Medulla oblongata (tissue), 1 donor: ENCODE measurements around the gene NFKBIE.
A peak's percentile ranks its signal among the peaks of the same experiment; 100 is the strongest.
"Not testable (repeated sequence)": the region's sequence is repeated elsewhere in the genome, so short reads cannot be mapped to it uniquely, and the experiment has no call there.

Experiments
- DNase-seq: peaks from one replicate; pipeline ENCODE4 v3.0.0-alpha.2; 2015; ENCODE audit errors: extremely low spot score

NFKBIE gene

DNA sequence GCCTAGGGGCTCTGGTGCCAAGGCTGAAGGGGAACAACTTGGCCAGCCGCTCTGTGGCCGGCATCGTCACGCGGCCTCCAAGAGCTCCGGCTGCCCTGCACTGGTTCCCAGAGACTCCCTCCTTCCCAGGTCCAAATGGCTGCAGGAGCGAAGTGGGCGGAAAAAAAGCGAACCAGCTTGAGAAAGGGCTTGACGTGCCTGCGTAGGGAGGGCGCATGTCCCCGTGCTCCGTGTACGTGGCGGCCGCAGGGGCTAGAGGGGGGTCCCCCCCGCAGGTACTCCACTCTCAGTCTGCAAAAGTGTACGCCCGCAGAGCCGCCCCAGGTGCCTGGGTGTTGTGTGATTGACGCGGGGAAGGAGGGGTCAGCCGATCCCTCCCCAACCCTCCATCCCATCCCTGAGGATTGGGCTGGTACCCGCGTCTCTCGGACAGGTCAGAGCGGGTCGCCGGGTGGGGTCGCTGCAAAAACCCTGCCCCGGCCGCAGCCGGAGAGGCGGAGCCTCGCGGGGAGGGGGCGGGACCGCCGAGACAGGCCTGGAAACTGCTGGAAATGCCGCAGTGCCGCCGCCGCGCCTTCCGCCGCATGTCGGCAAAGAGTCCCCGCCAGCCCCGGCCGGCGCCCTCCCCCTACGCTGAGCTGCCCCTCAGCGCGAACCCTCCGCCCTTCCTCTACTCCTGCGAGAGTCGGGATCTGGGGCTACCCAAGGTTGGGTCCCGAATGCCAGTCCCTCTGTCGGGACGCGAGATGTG lies 19.3 kb downstream of the NFKBIE start:
- DNase-seq: peak; percentile 87

DNA sequence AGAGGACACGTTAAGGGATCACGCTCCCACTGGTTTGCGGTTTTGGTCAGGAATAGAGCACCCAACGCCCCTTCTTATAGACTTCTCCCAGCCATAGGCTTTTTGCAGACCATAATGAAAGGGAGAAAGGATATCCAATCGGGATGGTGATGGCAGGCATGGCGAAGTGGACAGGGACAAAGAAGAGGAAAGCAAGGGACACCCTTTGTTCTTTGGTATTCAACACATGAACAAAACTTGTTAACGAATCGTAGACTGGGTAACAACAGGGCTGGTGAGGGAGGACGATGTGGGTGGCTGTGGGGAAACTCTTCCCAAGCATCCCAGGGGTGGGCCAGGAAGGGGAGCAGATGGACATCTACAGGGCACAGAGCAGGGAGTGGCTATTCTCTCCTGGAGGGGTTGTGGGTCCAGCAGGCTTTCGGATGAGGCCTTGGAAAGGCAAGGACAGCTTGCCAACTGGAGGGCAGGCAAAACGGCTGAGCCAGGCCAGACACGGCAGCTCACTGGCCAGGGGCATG lies 19.9 kb downstream of the NFKBIE start:
- peak; percentile 42 for DNase-seq

GRCh38 chr6:44243345-44243744 lies 22.0 kb downstream of the NFKBIE start:
- DNase-seq: no peak

DNA sequence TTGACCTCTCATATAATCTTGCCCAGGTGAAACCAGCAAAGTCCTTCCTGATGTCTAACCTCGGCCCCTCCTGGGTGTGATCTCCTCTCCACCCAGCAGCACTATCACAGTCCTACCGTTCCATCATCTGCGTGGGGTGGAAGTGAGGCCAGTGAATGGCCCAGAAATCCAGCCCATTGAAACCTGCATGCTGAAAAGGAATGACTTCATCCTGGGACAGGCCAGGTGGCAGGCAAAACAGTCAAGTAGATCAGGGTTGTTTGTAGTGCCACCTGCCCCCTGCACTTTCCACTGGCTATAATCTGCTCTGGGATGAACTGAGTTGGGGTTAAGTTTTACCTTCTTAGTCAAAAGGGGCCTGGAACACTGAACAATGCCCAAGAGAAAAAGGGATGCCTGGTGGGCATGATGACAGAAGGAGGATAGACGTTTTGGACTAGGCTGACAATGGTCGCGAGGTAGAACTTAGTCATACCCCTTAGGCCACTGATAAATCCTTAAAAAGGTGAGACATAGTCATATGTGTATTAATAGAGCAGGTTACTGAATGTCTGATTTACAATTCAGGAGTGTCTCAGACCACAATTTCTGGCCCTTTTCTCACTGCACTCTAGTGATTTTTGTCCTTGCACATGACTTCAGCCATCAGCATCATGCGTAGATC lies 26.5 kb downstream of the NFKBIE start:
- DNase-seq: no peak

DNA sequence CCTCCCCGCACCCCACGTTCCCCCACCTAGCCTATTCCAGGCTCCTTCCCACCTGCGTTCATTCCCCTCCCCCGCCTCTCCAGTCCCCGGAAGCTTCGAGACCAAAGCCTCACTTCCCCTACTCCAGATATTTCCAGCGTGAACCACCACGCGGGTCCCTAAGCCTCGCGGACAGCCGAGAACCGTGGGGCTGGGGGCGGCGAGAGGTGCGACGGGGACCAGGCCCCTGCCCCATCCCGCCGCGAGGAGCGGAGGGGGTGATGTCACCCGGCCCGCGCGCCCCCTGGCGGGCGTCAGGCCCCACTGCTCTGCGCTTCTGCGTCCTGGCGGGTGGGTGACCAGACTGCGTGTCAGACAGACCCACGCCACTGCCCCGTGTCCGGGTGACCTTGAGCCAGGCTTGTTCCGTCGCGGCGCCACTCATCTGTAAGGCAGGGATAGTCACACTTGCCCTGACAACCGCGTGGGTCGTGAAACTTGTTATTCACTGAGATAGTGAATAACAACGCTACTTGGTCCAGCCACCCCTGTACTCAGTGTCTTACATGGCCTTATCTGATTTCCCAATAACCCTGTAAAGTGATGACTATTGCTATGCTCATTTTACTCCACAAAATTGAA lies 27.4 kb downstream of the NFKBIE start:
- peak; percentile 90 for DNase-seq

DNA sequence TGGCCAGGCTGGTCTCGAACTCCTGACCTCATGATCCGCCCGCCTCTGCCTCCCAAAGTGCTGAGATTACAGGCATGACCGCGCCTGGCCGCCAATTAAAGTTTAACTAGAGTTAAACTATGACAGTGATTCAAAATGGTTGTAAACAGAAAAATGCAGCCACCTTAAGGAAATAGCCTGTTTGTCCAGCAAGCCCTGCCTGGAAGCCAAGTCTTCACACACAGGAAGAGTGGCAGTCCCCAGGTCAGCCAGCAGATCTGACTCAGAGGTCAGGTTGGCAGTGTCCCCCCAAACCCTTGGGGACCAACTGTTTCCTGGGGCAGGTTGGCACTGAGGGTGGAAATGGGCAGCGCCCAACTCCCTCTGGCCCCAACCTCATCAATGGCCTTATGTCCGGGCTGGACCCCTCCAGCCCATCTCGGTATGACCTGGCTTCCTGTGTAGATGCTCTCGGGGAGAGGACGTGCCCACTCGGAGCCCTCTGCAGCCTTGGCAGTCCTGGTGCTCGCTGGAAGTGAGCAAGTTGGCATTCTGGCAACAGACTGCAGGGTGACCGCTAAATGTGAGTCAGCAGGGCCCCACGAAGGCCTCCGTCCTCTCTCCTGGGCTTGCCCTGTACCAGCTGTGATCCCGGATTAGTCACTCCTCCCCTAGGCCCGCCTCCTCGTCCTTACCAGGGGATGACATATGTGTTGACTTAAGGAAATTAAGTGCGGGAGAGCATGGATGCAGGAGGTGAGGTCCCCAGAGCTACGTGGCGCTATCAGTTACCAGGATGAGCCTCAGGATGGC lies 28.1 kb downstream of the NFKBIE start:
- DNase-seq: peak; percentile 86

DNA sequence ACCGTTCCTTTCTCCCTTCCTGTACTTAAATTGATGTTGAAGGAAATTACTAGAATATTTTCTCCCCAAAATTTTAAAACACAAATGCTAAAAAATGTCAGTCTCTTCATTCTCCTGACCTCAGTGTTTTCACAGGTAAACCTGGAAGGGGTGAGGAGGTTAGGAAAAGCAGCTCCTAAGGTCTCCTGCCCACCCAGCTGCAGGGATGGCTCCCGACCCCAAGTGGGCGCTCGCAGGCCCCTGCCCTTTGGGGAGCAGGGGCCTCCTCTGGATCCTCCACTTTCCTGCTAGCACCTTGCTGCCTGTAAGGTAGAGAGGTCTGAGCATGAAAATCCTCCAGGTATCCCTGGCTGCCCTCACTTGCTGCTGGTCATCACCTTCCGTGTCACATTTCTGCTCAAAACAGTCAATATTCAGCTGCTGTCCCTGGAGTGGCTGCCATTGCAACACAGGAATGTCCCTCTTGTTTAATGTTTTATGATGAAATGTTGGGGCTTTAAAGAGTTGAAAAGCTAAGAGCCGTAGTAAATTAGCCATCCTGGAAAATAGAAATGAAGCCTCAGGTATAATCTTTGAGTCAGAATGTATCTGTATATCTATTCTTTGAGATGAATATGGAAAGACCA lies 29.3 kb downstream of the NFKBIE start:
- no peak for DNase-seq

GRCh38 chr6:44235269-44235668 lies 30.1 kb downstream of the NFKBIE start:
- DNase-seq: no peak

GRCh38 chr6:44234101-44235025 lies 31.0 kb downstream of the NFKBIE start:
- peak; percentile 95 for DNase-seq

DNA sequence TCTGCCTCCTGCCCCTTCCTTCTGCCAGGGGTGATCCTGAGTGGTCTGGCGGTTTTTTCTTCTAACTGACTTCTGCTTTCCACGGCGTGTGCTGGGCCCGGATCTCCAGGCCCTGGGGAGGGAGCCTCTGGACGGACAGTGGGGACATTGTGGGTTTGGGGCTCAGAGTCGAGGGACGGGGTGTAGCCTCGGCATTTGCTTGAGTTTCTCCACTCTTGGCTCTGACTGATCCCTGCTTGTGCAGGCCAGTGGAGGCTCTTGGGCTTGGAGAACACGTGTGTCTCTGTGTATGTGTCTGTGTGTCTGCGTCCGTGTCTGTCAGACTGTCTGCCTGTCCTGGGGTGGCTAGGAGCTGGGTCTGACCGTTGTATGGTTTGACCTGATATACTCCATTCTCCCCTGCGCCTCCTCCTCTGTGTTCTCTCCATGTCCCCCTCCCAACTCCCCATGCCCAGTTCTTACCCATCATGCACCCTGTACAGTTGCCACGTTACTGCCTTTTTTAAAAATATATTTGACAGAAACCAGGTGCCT lies 31.7 kb downstream of the NFKBIE start:
- DNase-seq: no peak

- DNase-seq: no peak
These were observed 32.4 kb downstream of the NFKBIE start for GRCh38 chr6:44232676-44233566.

DNA sequence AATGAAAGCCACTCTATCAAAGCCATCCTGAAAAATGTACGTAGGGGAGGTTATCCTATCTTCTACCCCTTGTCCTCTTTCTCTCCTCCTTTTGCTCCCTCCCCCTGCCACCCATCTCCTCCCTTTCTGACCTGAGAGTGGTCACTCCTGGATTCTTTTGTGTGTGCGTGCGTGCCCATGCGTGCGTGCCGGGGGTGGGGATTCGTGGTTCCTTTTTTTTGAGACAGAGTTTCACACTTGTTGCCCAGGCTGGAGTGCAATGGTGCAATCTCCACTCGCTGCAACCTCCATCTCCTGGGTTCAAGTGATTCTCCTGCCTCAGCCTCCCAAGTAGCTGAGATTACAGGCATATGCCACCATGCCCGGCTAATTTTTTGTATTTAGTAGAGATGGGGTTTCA lies 33.9 kb downstream of the NFKBIE start:
- not testable (repeated sequence) for DNase-seq

DNA sequence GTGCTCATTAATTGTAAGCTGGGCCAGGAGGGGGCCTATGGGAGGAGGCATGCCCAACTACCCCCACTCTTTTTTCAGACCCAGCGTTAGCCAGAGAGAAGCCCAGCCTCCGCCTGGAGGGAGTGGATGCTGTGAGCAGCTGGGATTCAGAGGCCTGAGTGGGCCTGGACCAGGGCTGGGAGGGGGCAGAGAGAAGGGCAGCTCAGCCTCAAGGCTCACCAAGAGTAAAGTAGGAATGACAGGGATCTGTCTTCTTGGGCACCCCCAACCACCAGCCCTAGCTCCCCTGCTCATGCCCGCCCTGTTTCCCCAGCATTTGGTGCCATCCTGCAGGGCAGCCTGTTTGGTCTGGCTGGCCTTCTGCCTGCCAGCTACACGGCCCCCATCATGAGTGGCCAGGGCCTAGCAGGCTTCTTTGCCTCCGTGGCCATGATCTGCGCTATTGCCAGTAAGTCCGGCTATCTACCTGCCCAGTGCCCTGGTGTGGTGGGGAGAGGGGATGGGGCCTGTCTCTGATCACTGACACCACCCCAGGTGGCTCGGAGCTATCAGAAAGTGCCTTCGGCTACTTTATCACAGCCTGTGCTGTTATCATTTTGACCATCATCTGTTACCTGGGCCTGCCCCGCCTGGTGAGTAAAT lies 35.2 kb downstream of the NFKBIE start:
- no peak for DNase-seq

GRCh38 chr6:44229376-44230033 lies 35.8 kb downstream of the NFKBIE start:
- no peak for DNase-seq

- no peak for DNase-seq
These were observed 36.5 kb downstream of the NFKBIE start for GRCh38 chr6:44228836-44229235.

GRCh38 chr6:44228433-44228832 lies 36.9 kb downstream of the NFKBIE start:
- no peak for DNase-seq

DNA sequence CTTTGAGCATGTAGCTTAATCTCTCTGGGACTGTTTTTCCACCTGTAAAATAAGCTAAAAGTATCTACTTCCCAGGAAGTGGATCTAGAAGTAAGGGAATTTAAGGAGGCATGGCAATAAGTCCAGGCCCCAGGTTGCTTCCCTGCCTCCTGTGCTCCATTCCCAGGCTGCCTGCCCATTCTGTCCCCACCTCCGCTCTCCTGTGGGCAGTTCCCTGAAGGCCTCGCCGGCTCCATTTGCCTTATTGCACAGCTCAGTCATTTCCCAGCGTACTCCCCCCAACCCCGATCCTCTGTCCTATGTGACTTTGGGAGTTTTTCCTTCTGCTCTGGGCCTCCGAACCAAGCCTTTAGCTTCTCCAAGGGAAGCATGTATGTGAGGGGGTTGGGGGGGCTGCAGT lies 37.3 kb downstream of the NFKBIE start:
- DNase-seq: no peak
